ENCODE results near the gene MUS81. TPM values are rescaled to one million over a fixed set of nuclear protein-coding genes. Genes with fewer than 3 reads are reported as not detected.

MUS81 gene
- total and polyA plus RNA-seq, 9 of the 15 experiments (the other 6 are each of a cell fraction or from before 2014, with no cell fraction given): 13.4 to 118 (median 53.7) TPM

- TF ChIP-seq REST (IDR thresholded peaks at IDR 0.05; ENCODE audit: borderline replicate concordance) (peak; percentile 87), REST (CRISPR knock-in tag; IDR thresholded peaks at IDR 0.05; ENCODE audit: low read depth) (no peak), ZBTB8A (IDR thresholded peaks at IDR 0.05; ENCODE audit: partially characterized antibody) (no peak), NRF1 (conservative IDR thresholded peaks at IDR 0.05 in 1 of 2, IDR thresholded peaks at IDR 0.05 in 1 of 2) (no peak), PRDM10 (IDR thresholded peaks at IDR 0.05; ENCODE audit: partially characterized antibody) (no peak), NR3C1 (CRISPR knock-in tag; IDR thresholded peaks at IDR 0.05) (no peak), ZNF699 (CRISPR knock-in tag; IDR thresholded peaks at IDR 0.05; ENCODE audit: insufficient replicate concordance) (no peak)
- TF ChIP-seq, protein P1, sequence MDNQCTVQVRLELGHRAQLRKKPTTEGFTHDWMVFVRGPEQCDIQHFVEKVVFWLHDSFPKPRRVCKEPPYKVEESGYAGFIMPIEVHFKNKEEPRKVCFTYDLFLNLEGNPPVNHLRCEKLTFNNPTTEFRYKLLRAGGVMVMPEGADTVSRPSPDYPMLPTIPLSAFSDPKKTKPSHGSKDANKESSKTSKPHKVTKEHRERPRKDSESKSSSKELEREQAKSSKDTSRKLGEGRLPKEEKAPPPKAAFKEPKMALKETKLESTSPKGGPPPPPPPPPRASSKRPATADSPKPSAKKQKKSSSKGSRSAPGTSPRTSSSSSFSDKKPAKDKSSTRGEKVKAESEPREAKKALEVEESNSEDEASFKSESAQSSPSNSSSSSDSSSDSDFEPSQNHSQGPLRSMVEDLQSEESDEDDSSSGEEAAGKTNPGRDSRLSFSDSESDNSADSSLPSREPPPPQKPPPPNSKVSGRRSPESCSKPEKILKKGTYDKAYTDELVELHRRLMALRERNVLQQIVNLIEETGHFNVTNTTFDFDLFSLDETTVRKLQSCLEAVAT (IDR thresholded peaks at IDR 0.05): peak in 1 of 2 experiments; percentile 47; a peak in 1 of 4 replicates
- TF ChIP-seq, protein P2, sequence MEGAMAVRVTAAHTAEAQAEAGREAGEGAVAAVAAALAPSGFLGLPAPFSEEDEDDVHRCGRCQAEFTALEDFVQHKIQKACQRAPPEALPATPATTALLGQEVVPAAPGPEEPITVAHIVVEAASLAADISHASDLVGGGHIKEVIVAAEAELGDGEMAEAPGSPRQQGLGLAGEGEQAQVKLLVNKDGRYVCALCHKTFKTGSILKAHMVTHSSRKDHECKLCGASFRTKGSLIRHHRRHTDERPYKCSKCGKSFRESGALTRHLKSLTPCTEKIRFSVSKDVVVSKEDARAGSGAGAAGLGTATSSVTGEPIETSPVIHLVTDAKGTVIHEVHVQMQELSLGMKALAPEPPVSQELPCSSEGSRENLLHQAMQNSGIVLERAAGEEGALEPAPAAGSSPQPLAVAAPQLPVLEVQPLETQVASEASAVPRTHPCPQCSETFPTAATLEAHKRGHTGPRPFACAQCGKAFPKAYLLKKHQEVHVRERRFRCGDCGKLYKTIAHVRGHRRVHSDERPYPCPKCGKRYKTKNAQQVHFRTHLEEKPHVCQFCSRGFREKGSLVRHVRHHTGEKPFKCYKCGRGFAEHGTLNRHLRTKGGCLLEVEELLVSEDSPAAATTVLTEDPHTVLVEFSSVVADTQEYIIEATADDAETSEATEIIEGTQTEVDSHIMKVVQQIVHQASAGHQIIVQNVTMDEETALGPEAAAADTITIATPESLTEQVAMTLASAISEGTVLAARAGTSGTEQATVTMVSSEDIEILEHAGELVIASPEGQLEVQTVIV (CRISPR knock-in tag; IDR thresholded peaks at IDR 0.05; ENCODE audit: borderline replicate concordance): no peak
Observed at GRCh38 chr11:65817835-65818680, 42.2 kb upstream of the MUS81 start (continued).
